Measurements from ENCODE around the gene RAI1.

Gene RAI1

GRCh38 chr17:17768424-17769088, 87.3 kb downstream of the RAI1 start:
- DNase-seq = no peak

GRCh38 chr17:17769869-17770631, 88.8 kb downstream of the RAI1 start:
- no peak for DNase-seq

- DNase-seq = no peak
Measured at GRCh38 chr17:17770632-17771044, 89.4 kb downstream of the RAI1 start.

- no peak for DNase-seq
Measured at GRCh38 chr17:17771498-17772201, 90.4 kb downstream of the RAI1 start.

GRCh38 chr17:17772231-17772630, 91.0 kb downstream of the RAI1 start:
- no peak for DNase-seq

- no peak for DNase-seq
Measured at GRCh38 chr17:17774009-17774881, 93.0 kb downstream of the RAI1 start.

GRCh38 chr17:17776889-17777288, 95.6 kb downstream of the RAI1 start:
- no peak for DNase-seq

GRCh38 chr17:17778308-17779014, 97.2 kb downstream of the RAI1 start:
- no peak for DNase-seq

- DNase-seq = no peak
Measured at GRCh38 chr17:17779015-17779611, 97.9 kb downstream of the RAI1 start.

- DNase-seq = no peak
Measured at GRCh38 chr17:17780922-17781590, 99.8 kb downstream of the RAI1 start.

- DNase-seq = peak; percentile 35
Measured at GRCh38 chr17:17781591-17782496, 100.6 kb downstream of the RAI1 start.

- DNase-seq = no peak
Measured at GRCh38 chr17:17782523-17783115, 101.4 kb downstream of the RAI1 start.

GRCh38 chr17:17783116-17783824, 102.0 kb downstream of the RAI1 start:
- peak; percentile 57 for DNase-seq

GRCh38 chr17:17783825-17784656, 102.8 kb downstream of the RAI1 start:
- no peak for DNase-seq

GRCh38 chr17:17784657-17785267, 103.5 kb downstream of the RAI1 start:
- DNase-seq = no peak

GRCh38 chr17:17785407-17785806, 104.1 kb downstream of the RAI1 start:
- DNase-seq = no peak

- no peak for DNase-seq
Measured at GRCh38 chr17:17786998-17787397, 105.7 kb downstream of the RAI1 start.

- DNase-seq = no peak
Measured at GRCh38 chr17:17787568-17787967, 106.3 kb downstream of the RAI1 start.
